Sigmoid colon (tissue), 4 donors: ENCODE results near the gene CDC42EP4.
A peak's percentile ranks its signal among the peaks of the same experiment; 100 is the strongest.

Source experiments
- EP300 ChIP-seq, 4 donors: sonication (generic); formaldehyde crosslinking; IDR thresholded peaks; one replicate each; pipeline ENCODE4 v1.6.1; 2017; ENCODE audit warnings: antibody characterized with exemption in 4 of 4
- POLR2AphosphoS5 ChIP-seq, 4 donors: sonication (generic); formaldehyde crosslinking; IDR thresholded peaks; one replicate each; pipeline ENCODE4 v1.6.1; 2017; ENCODE audit warnings: antibody characterized with exemption in 4 of 4
- TF ChIP-seq, protein P1 (sequence below), 4 experiments: fragments of 450-650 bp in 3 of 4; fragments of 200-600 bp in 1 of 4; IDR thresholded peaks; one replicate each; pipeline ENCODE4 v1.5.1; 2016 to 2019; ENCODE audit warnings: antibody characterized with exemption in 4 of 4, mild to moderate bottlenecking in 3 of 4, moderate library complexity in 2 of 4

DNA sequence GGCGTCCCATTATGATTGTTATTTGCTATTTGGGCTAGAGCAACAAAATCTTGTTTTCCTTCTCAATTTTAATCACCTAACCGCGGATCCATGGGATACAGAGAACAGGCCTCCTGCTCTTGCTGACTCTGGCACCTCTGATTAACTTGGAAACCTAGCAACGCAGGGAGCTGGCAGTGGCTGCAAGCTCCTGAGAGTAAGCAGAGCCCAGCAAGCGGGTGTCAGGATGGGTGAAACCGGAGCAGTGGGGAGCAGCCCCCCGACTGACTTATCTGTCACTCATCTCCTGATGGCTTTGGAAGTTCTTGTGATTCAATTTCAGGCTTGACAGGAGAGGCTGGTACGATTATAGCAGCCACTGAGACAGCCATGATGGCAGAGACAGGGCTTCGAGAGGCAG, 45.5 kb upstream of the CDC42EP4 start:
- peak in 2 of 4 donors; percentile 31 to 62 for TF ChIP-seq EP300 (IDR thresholded peaks at IDR 0.05)
- TF ChIP-seq, protein P1, sequence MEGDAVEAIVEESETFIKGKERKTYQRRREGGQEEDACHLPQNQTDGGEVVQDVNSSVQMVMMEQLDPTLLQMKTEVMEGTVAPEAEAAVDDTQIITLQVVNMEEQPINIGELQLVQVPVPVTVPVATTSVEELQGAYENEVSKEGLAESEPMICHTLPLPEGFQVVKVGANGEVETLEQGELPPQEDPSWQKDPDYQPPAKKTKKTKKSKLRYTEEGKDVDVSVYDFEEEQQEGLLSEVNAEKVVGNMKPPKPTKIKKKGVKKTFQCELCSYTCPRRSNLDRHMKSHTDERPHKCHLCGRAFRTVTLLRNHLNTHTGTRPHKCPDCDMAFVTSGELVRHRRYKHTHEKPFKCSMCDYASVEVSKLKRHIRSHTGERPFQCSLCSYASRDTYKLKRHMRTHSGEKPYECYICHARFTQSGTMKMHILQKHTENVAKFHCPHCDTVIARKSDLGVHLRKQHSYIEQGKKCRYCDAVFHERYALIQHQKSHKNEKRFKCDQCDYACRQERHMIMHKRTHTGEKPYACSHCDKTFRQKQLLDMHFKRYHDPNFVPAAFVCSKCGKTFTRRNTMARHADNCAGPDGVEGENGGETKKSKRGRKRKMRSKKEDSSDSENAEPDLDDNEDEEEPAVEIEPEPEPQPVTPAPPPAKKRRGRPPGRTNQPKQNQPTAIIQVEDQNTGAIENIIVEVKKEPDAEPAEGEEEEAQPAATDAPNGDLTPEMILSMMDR (IDR thresholded peaks at IDR 0.05) = no peak
- peak; percentile 57 to 89 (median 79) for TF ChIP-seq POLR2AphosphoS5 (IDR thresholded peaks at IDR 0.05)
